Transverse colon (tissue), 4 donors: Measurements from ENCODE around the gene MDP1. TPM values are rescaled to one million over a fixed set of nuclear protein-coding genes. Genes with fewer than 3 reads are reported as not detected.
"Not testable (repeated sequence)": the region's sequence is repeated elsewhere in the genome, so short reads cannot be mapped to it uniquely, and the experiment has no call there.

ENCODE experiments used
- DNase-seq: peaks from one replicate; pipeline ENCODE4 v3.0.0-alpha.2; 2019
- H3K27ac ChIP-seq, 4 donors: fragments of 200-600 bp; sonication (generic); 2 replicates each; pipeline ENCODE4 v1.5.1; 2016 to 2018; ENCODE audit warnings: inconsistent platforms in 4 of 4
- H3K27me3 ChIP-seq: fragments of 200-600 bp; sonication (generic); 2 replicates; pipeline ENCODE4 v1.5.1; 2017; ENCODE audit warnings: inconsistent platforms
- H3K36me3 ChIP-seq, 4 donors: fragments of 200-600 bp; sonication (generic); 2 replicates each; pipeline ENCODE4 v1.5.1; 2017 to 2019; ENCODE audit warnings: inconsistent platforms in 4 of 4
- H3K4me1 ChIP-seq, 4 donors: fragments of 200-600 bp; sonication (generic); 2 replicates each; pipeline ENCODE4 v1.5.1; 2017 to 2020; ENCODE audit warnings: inconsistent platforms in 4 of 4
- H3K4me3 ChIP-seq, 4 donors: fragments of 200-600 bp; sonication (generic); 1 replicate in 1 of 4; 2 replicates in 3 of 4; pipeline versions ENCODE4 v1.5.1 to v1.6.1; 2017 to 2019; ENCODE audit warnings: inconsistent platforms in 4 of 4
- H3K9me3 ChIP-seq, 2 donors: fragments of 200-600 bp; sonication (generic); 2 replicates each; pipeline ENCODE4 v1.5.1; 2017 to 2019; ENCODE audit warnings: inconsistent platforms in 2 of 2
- CTCF ChIP-seq, 5 experiments: fragments of 200-600 bp in 3 of 5; fragments of 450-650 bp in 2 of 5; sonication (generic) in 3 of 5; IDR thresholded peaks; 1 replicate in 2 of 5; 2 replicates in 3 of 5; pipeline ENCODE4 v1.5.1; 2016 to 2017; ENCODE audit warnings: antibody characterized with exemption in 5 of 5, inconsistent platforms in 3 of 5, mild to moderate bottlenecking in 2 of 5, moderate library complexity in 1 of 5
- EP300 ChIP-seq: sonication (generic); formaldehyde crosslinking; IDR thresholded peaks from one replicate; pipeline ENCODE4 v1.6.1; 2017; ENCODE audit warnings: antibody characterized with exemption, low read depth
- POLR2A ChIP-seq: fragments of 450-650 bp; IDR thresholded peaks from one replicate; pipeline ENCODE4 v1.6.1; 2016; ENCODE audit warnings: antibody characterized with exemption, mild to moderate bottlenecking, moderate library complexity
- POLR2AphosphoS5 ChIP-seq, 3 donors: sonication (generic); formaldehyde crosslinking; IDR thresholded peaks; one replicate each; pipeline ENCODE4 v1.6.1; 2016; ENCODE audit warnings: antibody characterized with exemption in 3 of 3
- WGBS, 2 donors: methylation state at CpG; one replicate each; pipeline ENCODE4 v1.1.5; 2018; ENCODE audit warnings: low coverage in 1 of 2; 5-methylcytosine and 5-hydroxymethylcytosine counted together
- in situ Hi-C, 4 donors: fragments of 200-750 bp; cut with MboI; loops; one replicate each; pipeline versions ENCODE4 v1.15.0 to v1.15.1; 2017; ENCODE audit warnings: low sequenced_read_pairs in 3 of 4, low pct_ligation_motif_present in 1 of 4, low pct_unique_long_range_greater_than_20kb in 1 of 4
- intact Hi-C: fragments of 100-400 bp; cut with DNase I; formaldehyde crosslinking; loops from one replicate; pipeline ENCODE4 v1.15.1; 2023; ENCODE audit warnings: low total_unique reads
- total RNA-seq, 4 donors: library from RNA; depleted of rRNA; stranded (reverse); fragments of >200 nt; gene quantifications; one replicate each; pipeline ENCODE4 v1.1.0, GENCODE V29; 2016

MDP1 gene
- total RNA-seq, 4 donors from 2014 or later: 11.1 to 116 (median 40.2) TPM

DNA sequence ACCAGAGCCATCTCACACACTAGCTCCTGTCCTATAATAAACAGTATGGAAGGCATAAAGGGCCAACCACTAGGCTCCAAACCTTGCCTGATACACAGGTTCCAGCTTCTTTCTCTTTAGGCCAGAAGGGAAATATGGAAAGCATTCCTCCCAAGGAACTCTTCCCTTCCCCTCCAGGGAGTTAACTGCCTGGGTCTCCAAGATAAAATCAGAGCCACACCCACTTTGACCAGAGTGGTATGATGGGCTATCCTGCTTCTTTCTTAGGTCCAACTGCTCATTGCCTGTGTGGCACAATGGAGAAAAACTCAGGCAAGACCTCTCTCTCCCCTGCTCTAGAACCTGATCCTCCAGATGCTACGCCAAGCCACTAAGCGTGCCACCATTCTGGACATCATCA is 8.2 kb downstream of the MDP1 start:
- in situ Hi-C loops: no loop called here

GRCh38 chr14:24207104-24207551 is 8.7 kb downstream of the MDP1 start:
- H3K4me1 ChIP-seq: peaks cover 1 to 6% (median 3%) of the 10 kb centered on the region in 4 donors
- H3K36me3 ChIP-seq: peaks cover 0 to 34% (median 9%) of the 10 kb centered on the region in 4 donors
- no peaks in the 10 kb centered on the region for H3K9me3 ChIP-seq
- no peak for DNase-seq
- intact Hi-C loops (no loop called here), in situ Hi-C loops (no loop called here)
- H3K27me3 ChIP-seq: no peaks in the 10 kb centered on the region
- H3K4me3 ChIP-seq: no peak overlapping the region
- no peak for TF ChIP-seq EP300
- TF ChIP-seq CTCF (IDR thresholded peaks at IDR 0.05): no peak
- TF ChIP-seq POLR2AphosphoS5 (IDR thresholded peaks at IDR 0.05): no peak
- TF ChIP-seq POLR2A: no peak
- WGBS, 2 donors: 97% methylated on average over 5 of the region's 5 CpGs; no CpG with 5 or more reads in 1 of the 2 donors
- no peak overlapping the region for H3K27ac ChIP-seq

More for the DNA sequence above, 8.2 kb downstream of the MDP1 start:
- DNase-seq: no peak
- Histone ChIP-seq H3K27me3 (no peaks in the 10 kb centered on the region), H3K4me1 (peaks cover 4 to 10% (median 7%) of the 10 kb centered on the region in 4 donors), H3K9me3 (no peaks in the 10 kb centered on the region), H3K4me3 (no peak overlapping the region), H3K36me3 (peaks cover 0 to 34% (median 9%) of the 10 kb centered on the region in 4 donors), H3K27ac (no peak overlapping the region)
- TF ChIP-seq CTCF (IDR thresholded peaks at IDR 0.05): no peak
- TF ChIP-seq POLR2A: no peak
- no peak for TF ChIP-seq EP300
- no peak for TF ChIP-seq POLR2AphosphoS5 (IDR thresholded peaks at IDR 0.05)
- intact Hi-C loops: no loop called here
- WGBS, 2 donors: 100% methylated on average over 2 of the region's 2 CpGs

DNA sequence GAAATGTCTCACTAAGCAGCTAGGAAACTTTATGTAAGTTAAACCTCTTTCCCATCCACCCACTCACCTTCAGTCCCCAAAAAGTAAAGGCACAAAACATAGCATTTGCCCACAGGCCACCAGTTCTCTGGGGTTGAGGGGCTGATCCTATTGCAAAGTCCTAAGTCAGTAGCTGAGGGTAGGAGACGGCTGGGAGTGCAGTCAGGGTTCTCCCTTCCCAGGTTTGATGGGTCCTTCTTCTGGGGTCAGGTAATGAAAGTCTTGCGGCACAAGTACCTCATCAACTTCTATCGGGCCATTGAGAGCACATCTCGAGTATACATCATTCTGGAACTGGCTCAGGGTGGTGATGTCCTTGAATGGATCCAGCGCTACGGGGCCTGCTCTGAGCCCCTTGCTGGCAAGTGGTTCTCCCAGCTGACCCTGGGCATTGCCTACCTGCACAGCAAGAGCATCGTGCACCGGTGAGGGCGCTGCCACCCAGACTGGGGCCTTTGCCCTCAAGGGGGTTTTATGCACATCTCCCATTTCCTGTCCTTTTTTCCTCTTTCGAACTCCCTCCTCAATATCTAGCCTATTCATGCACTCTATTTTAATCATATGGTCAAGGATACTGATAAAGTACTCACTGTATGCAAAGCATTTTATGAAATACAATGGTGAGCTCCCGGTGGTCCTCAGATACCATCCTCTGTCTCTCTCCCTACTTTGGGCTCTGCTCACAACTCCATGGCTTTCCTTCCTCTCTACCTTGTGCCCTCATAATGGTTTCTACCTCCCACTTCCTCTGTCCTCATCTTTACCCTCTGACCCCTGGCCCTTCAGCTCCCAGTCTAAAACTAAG is 9.4 kb downstream of the MDP1 start:
- no peak for DNase-seq
- 90 to 97% methylated on average over 3 to 11 of the region's 11 CpGs for WGBS, 2 donors
- no peak overlapping the region for H3K27ac ChIP-seq
- peaks cover 0 to 3% (median 0%) of the 10 kb centered on the region in 4 donors for H3K4me1 ChIP-seq
- no peaks in the 10 kb centered on the region for H3K27me3 ChIP-seq
- H3K36me3 ChIP-seq: peaks cover 0 to 37% (median 9%) of the 10 kb centered on the region in 4 donors
- H3K9me3 ChIP-seq: no peaks in the 10 kb centered on the region
- in situ Hi-C loops (no loop called here), intact Hi-C loops (no loop called here)
- TF ChIP-seq POLR2A (no peak), CTCF (IDR thresholded peaks at IDR 0.05) (no peak), EP300 (no peak), POLR2AphosphoS5 (IDR thresholded peaks at IDR 0.05) (no peak)
- H3K4me3 ChIP-seq: no peak overlapping the region

- H3K27me3 ChIP-seq: no peaks in the 10 kb centered on the region
- no peaks in the 10 kb centered on the region for H3K9me3 ChIP-seq
- no peak overlapping the region for H3K4me3 ChIP-seq
- DNase-seq: no peak
- in situ Hi-C loops (no loop called here), intact Hi-C loops (no loop called here)
- TF ChIP-seq CTCF (IDR thresholded peaks at IDR 0.05) (no peak), POLR2AphosphoS5 (IDR thresholded peaks at IDR 0.05) (no peak), EP300 (no peak), POLR2A (no peak)
- no peak overlapping the region for H3K27ac ChIP-seq
- no peaks in the 10 kb centered on the region for H3K4me1 ChIP-seq
- WGBS, 2 donors: 89 to 95% methylated on average over 2 to 7 of the region's 7 CpGs
- peaks cover 0 to 27% (median 1%) of the 10 kb centered on the region in 4 donors for H3K36me3 ChIP-seq
Observed at GRCh38 chr14:24204163-24205146, 11.4 kb downstream of the MDP1 start.

DNA sequence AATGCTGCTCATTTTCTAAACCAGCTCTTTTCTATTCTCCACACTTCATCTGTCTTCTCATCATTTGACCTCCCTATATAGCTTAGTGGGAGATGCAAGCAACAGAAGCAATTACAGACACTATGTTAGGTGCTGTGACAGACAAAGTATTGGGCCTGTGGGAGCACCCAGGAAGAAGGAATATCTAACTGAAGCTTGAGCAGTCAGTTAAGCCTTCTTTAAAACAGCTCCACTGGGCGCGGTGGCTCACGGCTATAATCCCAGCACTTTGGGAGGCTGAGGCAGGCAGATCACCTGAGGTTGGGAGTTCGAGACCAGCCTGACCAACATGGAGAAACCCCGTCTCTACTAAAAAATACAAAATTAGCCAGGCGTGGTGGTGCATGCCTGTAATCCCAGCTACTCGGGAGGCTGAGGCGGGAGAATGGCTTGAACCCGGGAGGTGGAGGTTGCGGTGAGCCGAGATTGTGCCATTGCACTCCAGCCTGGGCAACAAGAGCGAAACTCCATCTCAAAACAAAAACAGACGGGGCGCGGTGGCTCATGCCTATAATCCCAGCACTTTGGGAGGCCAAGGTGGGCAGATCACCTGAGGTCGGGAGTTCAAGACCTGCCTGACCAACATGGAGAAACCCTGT is 12.5 kb downstream of the MDP1 start:
- H3K9me3 ChIP-seq, H3K4me1 ChIP-seq, H3K27ac ChIP-seq, H3K27me3 ChIP-seq, H3K4me3 ChIP-seq, in situ Hi-C loops, DNase-seq, intact Hi-C loops: not testable (repeated sequence)
- peaks cover 0 to 24% (median 0%) of the 10 kb centered on the region in 4 donors for H3K36me3 ChIP-seq
- WGBS, 2 donors: 94 to 97% methylated on average over 6 to 16 of the region's 16 CpGs
